Neural cell (in vitro differentiated cells): ENCODE results near the gene CLSTN2. TPM values are rescaled to one million over a fixed set of nuclear protein-coding genes. Genes with fewer than 3 reads are reported as not detected.

Experiments
- H2AFZ ChIP-seq: fragments of 200-600, 300-800 bp; sonication (generic), shearing (Covaris generic); 2 replicates; pipeline ENCODE4 v1.6.0; 2014; ENCODE audit warnings: low read depth, mild to moderate bottlenecking, antibody characterized with exemption, low read length, moderate library complexity
- H3F3A ChIP-seq: fragments of 200-600 bp; shearing (Covaris generic); 2 replicates; pipeline ENCODE4 v1.6.1; 2016; ENCODE audit warnings: mild to moderate bottlenecking, moderate library complexity, mixed read lengths, antibody characterized with exemption, low read length; ENCODE audit not compliant: insufficient read depth, poor library complexity, severe bottlenecking
- H3K27ac ChIP-seq: fragments of 200-600, 300-800 bp; sonication (generic), shearing (Covaris generic); 2 replicates; pipeline ENCODE4 v1.5.1; 2014; ENCODE audit warnings: mild to moderate bottlenecking, low read length, moderate library complexity
- H3K27me3 ChIP-seq: fragments of 300-800, 200-600 bp; sonication (generic), shearing (Covaris generic); 2 replicates; pipeline ENCODE4 v1.6.0; 2014; ENCODE audit warnings: mild to moderate bottlenecking, low read depth, low read length, moderate library complexity; ENCODE audit not compliant: insufficient read depth
- H3K36me3 ChIP-seq: fragments of 300-800, 200-600 bp; sonication (generic), shearing (Covaris generic); 2 replicates; pipeline ENCODE4 v1.5.1; 2014; ENCODE audit warnings: mild to moderate bottlenecking, antibody characterized with exemption, low read length, moderate library complexity; ENCODE audit not compliant: insufficient read depth
- H3K4me2 ChIP-seq: fragments of 300-800, 200-600 bp; sonication (generic), shearing (Covaris generic); 2 replicates; pipeline ENCODE4 v1.6.0; 2014; ENCODE audit warnings: mild to moderate bottlenecking, low read length
- H3K4me3 ChIP-seq: fragments of 300-800, 200-600 bp; sonication (generic), shearing (Covaris generic); 2 replicates; pipeline ENCODE4 v1.5.1; 2014; ENCODE audit warnings: mild to moderate bottlenecking, low read length, moderate library complexity
- H3K79me2 ChIP-seq: fragments of 200-600 bp; shearing (Covaris generic); replicated peaks from 2 replicates; pipeline ENCODE4 v1.6.0; 2014; ENCODE audit warnings: mild to moderate bottlenecking, low read length, moderate library complexity; ENCODE audit not compliant: insufficient read depth
- H3K9ac ChIP-seq: fragments of 300-800, 200-600 bp; sonication (generic), shearing (Covaris generic); 2 replicates; pipeline ENCODE4 v1.6.1; 2016; ENCODE audit warnings: mild to moderate bottlenecking, low read length, mixed read lengths
- H3K9me2 ChIP-seq: fragments of 200-600 bp; shearing (Covaris generic); 2 replicates; pipeline ENCODE4 v1.6.1; 2016; ENCODE audit warnings: mild to moderate bottlenecking, low read length, mixed read lengths; ENCODE audit not compliant: insufficient read depth
- H3K9me3 ChIP-seq: fragments of 200-600, 300-800 bp; sonication (generic), shearing (Covaris generic); 2 replicates; pipeline ENCODE4 v1.6.1; 2016; ENCODE audit warnings: mild to moderate bottlenecking, mixed run types, low read length, moderate library complexity, mixed read lengths
- H4K20me1 ChIP-seq: fragments of 200-600 bp; shearing (Covaris generic); 2 replicates; pipeline ENCODE4 v1.6.1; 2016; ENCODE audit warnings: mild to moderate bottlenecking, mixed run types; ENCODE audit not compliant: insufficient read depth
- CTCF ChIP-seq: fragments of 450-650 bp; IDR thresholded peaks from 2 replicates; pipeline ENCODE4 v1.5.1; 2014; ENCODE audit warnings: antibody characterized with exemption, mild to moderate bottlenecking, moderate library complexity; ENCODE audit not compliant: poor library complexity, severe bottlenecking
- EP300 ChIP-seq: fragments of 450-650 bp; conservative IDR thresholded peaks from 2 replicates; pipeline ENCODE4 v1.6.1; 2014; ENCODE audit warnings: antibody characterized with exemption, mild to moderate bottlenecking, moderate library complexity; ENCODE audit not compliant: poor library complexity, severe bottlenecking
- EZH2 ChIP-seq: fragments of 200-600, 300-800 bp; shearing (Covaris generic), sonication (generic); IDR thresholded peaks from 2 replicates; pipeline ENCODE4 v1.6.1; 2014; ENCODE audit warnings: antibody characterized with exemption, low read length, borderline replicate concordance, mild to moderate bottlenecking; ENCODE audit not compliant: insufficient read depth, poor library complexity, severe bottlenecking
- MXI1 ChIP-seq: fragments of 450-650 bp; conservative IDR thresholded peaks from 2 replicates; pipeline ENCODE4 v1.6.1; 2014; ENCODE audit warnings: antibody characterized with exemption, mild to moderate bottlenecking; ENCODE audit not compliant: poor library complexity, severe bottlenecking
- RAD21 ChIP-seq: fragments of 450-650 bp; conservative IDR thresholded peaks from 2 replicates; pipeline ENCODE4 v1.6.1; 2014; ENCODE audit warnings: antibody characterized with exemption, mild to moderate bottlenecking, moderate library complexity
- REST ChIP-seq: IDR thresholded peaks from 2 replicates; pipeline ENCODE4 v1.6.1; 2012; ENCODE audit warnings: borderline replicate concordance
- SMC3 ChIP-seq: fragments of 450-650 bp; conservative IDR thresholded peaks from 2 replicates; pipeline ENCODE4 v1.6.1; 2014; ENCODE audit warnings: antibody characterized with exemption, mild to moderate bottlenecking, moderate library complexity; ENCODE audit not compliant: poor library complexity
- polyA plus RNA-seq: library from polyadenylated mRNA; depleted of rRNA; stranded (reverse); fragments of >200 nt; gene quantifications from 2 replicates; pipeline ENCODE4 v1.2.3, GENCODE V29; 2014

Gene CLSTN2
- polyA plus RNA-seq, 1 donor from 2014 or later, result 10.7 TPM

GRCh38 chr3:140359233-140359995 lies 424.4 kb downstream of the CLSTN2 start:
- no peaks in the 10 kb centered on the region for H3K27me3 ChIP-seq
- H3K9ac ChIP-seq, result no peak overlapping the region

GRCh38 chr3:140360332-140360731 lies 425.3 kb downstream of the CLSTN2 start:
- no peak overlapping the region for H3K4me2 ChIP-seq
- peak; percentile 30 for TF ChIP-seq EP300
- no peak for TF ChIP-seq MXI1
- TF ChIP-seq CTCF, result peak; percentile 21
- no peak for TF ChIP-seq EZH2
- TF ChIP-seq RAD21, result peak; percentile 23
- no peak overlapping the region for H3K9ac ChIP-seq

More at GRCh38 chr3:140359233-140359995, 424.4 kb downstream of the CLSTN2 start:
- TF ChIP-seq SMC3 (no peak), REST (no peak), RAD21 (no peak), EZH2 (no peak)
- Histone ChIP-seq H4K20me1 (no peaks in the 10 kb centered on the region), H3K79me2 (no peaks in the 10 kb centered on the region), H3F3A (no peaks in the 10 kb centered on the region), H2AFZ (no peak overlapping the region), H3K27ac (no peak overlapping the region), H3K4me2 (no peak overlapping the region), H3K36me3 (no peaks in the 10 kb centered on the region), H3K9me2 (no peaks in the 10 kb centered on the region), H3K9me3 (no peaks in the 10 kb centered on the region), H3K4me3 (no peak overlapping the region)

More at GRCh38 chr3:140360332-140360731, 425.3 kb downstream of the CLSTN2 start:
- H2AFZ ChIP-seq, result no peak overlapping the region
- no peak overlapping the region for H3K4me3 ChIP-seq
- no peaks in the 10 kb centered on the region for H3K36me3 ChIP-seq
- no peaks in the 10 kb centered on the region for H3K9me3 ChIP-seq
- no peaks in the 10 kb centered on the region for H3K79me2 ChIP-seq
- no peaks in the 10 kb centered on the region for H3K9me2 ChIP-seq
- no peaks in the 10 kb centered on the region for H3F3A ChIP-seq
- no peaks in the 10 kb centered on the region for H3K27me3 ChIP-seq
- no peaks in the 10 kb centered on the region for H4K20me1 ChIP-seq
- no peak overlapping the region for H3K27ac ChIP-seq
